Urothelium cell line (cell line): ENCODE results near the gene FHIP1B.

Experiments
- DNase-seq: peaks from one replicate; pipeline ENCODE4 v3.0.0; 2011; ENCODE audit warnings: low spot score, mixed read lengths
- FAIRE-seq: peaks from 2 replicates; lab custom pipeline; 2011; peaks lifted over from hg19 to GRCh38; lab: Jason Lieb, UNC

Gene FHIP1B

GRCh38 chr11:6240781-6241180 lies 6.3 kb upstream of the FHIP1B start:
- FAIRE-seq (no peak), DNase-seq (no peak)

DNA sequence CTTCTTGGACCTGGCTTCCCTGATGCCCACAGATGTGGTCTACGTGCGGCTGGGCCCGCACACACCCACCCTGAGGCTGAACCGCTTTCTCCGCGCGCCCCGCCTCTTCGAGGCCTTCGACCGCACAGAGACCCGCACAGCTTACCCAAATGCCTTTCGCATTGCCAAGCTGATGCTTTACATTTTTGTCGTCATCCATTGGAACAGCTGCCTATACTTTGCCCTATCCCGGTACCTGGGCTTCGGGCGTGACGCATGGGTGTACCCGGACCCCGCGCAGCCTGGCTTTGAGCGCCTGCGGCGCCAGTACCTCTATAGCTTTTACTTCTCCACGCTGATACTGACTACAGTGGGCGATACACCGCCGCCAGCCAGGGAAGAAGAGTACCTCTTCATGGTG lies 5.7 kb upstream of the FHIP1B start:
- FAIRE-seq (no peak), DNase-seq (no peak)

GRCh38 chr11:6238902-6239301 lies 4.5 kb upstream of the FHIP1B start, which contains the start of gene CNGA4:
CNGA4 (plus strand) TSS chr11:6239089; CDS start chr11:6239207, 118 bp downstream.
- FAIRE-seq (no peak), DNase-seq (no peak)

DNA sequence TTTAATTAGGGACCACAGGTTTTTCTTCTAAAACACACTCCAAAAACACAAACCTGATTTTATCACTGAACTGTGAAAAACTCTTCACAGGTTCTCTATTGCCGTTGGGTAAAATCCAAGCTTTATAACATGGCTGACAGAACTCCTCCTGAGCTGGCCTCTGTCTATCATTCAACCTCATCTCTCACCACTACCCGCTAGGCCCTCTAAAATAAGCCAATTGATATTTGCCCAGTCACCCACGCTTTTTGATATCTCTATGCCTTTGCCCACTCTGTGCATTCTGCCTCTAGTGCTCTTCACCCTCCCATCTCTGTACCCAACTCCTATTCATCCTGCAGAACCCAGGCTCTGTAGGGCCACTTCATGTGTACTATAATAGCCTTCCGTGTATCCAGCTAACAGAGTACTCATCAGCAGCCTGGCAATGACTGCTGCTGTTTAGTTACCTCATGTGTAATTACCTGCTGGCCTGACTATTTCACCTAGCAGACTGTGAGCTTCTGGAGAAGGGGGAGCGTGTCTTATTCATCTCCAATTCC lies 3.4 kb upstream of the FHIP1B start:
- FAIRE-seq (no peak), DNase-seq (no peak)

DNA sequence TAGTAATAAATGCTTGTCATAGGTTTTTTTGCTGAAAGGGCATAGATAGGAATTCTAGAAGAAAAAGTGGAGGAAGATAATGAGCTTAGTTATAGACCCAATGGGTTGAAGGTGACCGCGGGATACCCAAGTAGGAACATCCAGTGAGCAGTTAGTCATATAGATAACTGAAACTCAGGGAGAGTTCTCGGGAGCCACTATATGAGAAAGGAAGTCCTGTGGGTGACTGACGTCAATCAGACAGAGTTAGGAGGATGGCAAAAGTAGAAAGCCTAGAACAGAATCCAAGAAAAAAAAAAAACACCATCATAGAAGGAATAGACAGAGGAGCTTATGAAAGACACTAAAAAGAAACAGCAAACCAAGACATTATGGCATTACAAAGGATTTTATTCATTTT lies 2.8 kb upstream of the FHIP1B start:
- FAIRE-seq (no peak), DNase-seq (no peak)

DNA sequence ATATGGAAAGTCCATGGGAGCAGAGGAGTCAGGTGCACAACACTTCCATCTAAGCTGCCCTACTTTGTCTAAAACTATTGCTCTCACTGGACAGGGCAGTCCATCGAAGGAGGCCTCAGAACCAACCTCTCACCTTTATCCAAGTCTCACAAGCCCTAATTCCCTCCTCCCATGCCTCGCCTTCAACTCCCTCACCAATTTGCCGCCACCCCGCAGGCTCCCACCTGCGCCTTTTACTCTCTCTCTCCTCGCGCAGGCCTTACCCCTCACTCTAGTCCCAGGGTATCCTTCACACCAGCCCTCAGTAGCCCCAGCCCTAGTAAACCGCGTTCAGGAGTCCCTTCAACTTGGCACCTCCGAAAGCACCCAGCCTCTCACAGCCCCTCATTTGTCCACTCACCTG lies 451 bp downstream of the FHIP1B start:
- FAIRE-seq, result no peak
- DNase-seq, result no peak

DNA sequence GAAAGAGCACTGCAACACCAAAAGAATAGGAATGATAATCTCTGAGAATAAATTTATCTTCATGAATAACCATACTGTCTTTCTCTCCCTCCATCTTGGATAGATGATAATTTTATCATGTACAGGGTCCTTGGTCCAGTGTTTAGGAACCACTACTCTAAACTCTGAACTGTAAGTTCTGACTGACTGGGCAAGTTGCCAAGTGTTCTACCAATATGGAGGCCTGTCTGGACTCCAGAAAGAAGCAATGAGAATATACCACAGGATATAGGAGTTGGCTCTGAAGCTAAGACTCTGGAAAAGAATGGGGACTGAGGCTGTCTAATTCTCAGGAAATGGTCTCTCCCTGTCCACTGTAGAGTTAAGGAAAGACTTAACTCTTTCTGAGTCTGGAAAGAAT lies 1.5 kb downstream of the FHIP1B start:
- FAIRE-seq, result no peak
- no peak for DNase-seq

- DNase-seq (no peak), FAIRE-seq (no peak)
These were observed 4.5 kb downstream of the FHIP1B start for GRCh38 chr11:6229911-6230310.

DNA sequence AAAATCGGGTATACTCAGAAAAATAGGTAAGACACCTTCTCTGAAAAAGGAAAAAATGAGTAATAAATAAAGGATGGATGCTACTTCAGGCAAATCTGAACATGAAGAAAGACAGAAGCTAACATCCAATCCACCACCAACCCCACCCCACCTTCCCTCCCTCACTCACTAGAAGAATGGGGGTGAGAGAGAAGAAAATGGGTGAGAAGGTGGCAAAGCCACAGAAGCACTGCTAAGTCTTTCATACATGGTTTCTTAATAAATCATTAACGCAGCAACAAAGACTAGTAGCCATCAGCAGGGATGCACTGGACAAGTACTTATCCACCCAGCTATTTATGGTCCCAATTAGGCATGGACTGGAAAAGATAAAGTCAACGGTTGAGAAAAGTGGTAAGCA lies 5.9 kb downstream of the FHIP1B start:
- DNase-seq (no peak), FAIRE-seq (no peak)

- FAIRE-seq, result no peak
- no peak for DNase-seq
These were observed 8.5 kb downstream of the FHIP1B start for GRCh38 chr11:6225896-6226295.

GRCh38 chr11:6225024-6225423 lies 9.4 kb downstream of the FHIP1B start:
- FAIRE-seq (no peak), DNase-seq (no peak)

- no peak for DNase-seq
- no peak for FAIRE-seq
These were observed 10.0 kb downstream of the FHIP1B start for GRCh38 chr11:6224421-6224820.

- no peak for DNase-seq
- FAIRE-seq, result no peak
These were observed 10.6 kb downstream of the FHIP1B start for GRCh38 chr11:6223854-6224253.

DNA sequence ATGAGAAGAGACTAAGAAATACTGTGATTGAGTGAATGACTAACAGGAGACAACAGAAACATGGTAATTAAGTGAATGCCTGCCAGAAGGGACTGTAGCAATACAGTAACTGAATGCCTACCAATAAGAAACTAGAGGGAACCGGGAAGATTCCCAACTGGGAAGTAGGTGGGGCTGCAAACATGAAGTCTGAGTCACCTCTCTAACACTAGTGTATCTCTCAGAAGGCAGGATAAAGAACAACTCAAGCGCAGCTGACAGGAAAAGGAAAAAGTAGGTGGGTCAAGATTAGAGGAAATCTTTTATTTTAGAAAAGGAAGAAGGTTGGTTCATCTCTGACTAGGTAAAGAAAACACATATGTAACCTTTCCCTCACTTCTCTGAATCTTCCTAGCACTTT lies 15.1 kb downstream of the FHIP1B start:
- DNase-seq (no peak), FAIRE-seq (no peak)

GRCh38 chr11:6217722-6218121 lies 16.7 kb downstream of the FHIP1B start:
- no peak for DNase-seq
- FAIRE-seq, result no peak

- DNase-seq (no peak), FAIRE-seq (no peak)
These were observed 17.9 kb downstream of the FHIP1B start for GRCh38 chr11:6216501-6216900.

- DNase-seq (no peak), FAIRE-seq (no peak)
These were observed 19.9 kb downstream of the FHIP1B start for GRCh38 chr11:6214530-6214929.

- no peak for FAIRE-seq
These were observed 24.0 kb downstream of the FHIP1B start for GRCh38 chr11:6210274-6210955.

DNA sequence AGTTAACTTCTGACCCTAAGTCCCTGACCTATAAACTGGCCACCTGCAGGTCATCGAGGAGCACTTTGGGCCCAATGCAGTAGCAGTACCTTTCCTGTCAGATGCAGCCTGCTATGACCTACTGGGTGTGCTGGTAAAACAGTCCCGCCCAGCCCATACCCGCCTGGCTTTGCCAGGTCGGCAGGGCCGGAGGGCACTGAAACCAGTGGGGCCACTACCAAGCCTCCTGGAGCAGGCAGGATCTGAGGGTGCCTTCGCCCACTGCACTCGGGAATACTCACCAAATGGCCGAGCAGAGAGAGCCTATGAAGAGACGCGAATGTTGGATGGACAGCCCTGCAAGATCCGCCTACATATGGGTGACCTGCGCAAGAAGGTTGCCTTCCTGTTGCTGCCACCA lies 24.6 kb downstream of the FHIP1B start:
- DNase-seq (no peak), FAIRE-seq (no peak)

More at GRCh38 chr11:6210274-6210955, 24.0 kb downstream of the FHIP1B start:
- no peak for DNase-seq

DNA sequence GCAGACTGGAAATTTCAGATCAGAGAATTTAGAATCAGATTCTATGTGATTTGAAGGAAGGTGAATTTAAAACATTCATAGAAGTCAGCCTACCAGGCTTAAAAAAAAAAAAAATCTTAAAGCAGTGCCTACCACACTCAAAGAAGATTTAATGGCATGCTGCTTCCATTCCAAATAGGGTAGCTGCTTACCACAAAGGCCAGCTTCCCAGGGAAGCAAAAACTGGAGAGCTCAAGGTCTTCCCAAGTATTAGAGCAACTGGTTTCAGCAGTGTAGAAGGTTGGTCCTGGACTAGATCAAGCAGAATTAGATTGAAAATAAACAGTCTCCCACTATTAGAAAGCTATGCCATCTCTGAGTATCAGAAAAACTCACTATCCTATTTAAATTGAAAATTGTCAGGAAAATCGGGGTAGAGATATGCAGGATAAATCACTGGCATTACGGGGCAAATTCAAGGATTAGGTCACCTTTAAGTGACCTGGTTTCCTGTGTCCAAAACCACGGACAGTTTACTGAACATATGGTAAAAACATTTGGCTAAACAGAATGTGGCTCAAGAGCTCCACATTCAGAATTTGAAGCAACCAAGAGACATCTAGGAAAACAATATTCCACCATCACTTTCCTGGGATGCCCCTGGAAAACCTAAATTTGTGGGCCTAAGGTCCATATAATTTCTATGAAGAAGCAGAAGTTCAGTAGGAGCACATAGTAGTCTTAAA lies 27.8 kb downstream of the FHIP1B start:
- FAIRE-seq (no peak), DNase-seq (no peak)

DNA sequence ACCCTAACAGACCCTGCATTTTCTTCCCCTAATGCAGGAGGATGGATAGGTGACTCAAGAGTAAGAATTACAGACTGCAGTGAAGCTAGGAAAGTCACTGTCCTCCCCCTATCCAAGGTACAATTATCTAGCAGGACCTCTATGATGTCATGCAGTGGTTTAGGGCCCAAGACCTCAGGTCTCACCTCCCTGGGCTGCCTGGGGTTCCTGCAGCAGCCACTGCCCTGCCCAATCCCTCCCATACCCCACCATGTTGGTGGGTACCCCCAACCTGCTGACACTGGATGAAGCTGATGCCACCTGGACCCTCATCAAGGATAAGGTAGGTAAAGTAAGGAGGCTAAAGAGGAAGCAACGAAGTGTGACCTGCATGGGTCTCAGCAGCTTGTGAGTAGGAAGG lies 29.1 kb downstream of the FHIP1B start, which contains the start of gene C11orf42:
C11orf42 (plus strand) TSS at position 192 of the 400 bp plus-strand sequence; CDS start at position 251, 59 bp downstream.
- FAIRE-seq (peak; percentile 23), DNase-seq (no peak)

- DNase-seq (no peak), FAIRE-seq (no peak)
These were observed 29.7 kb downstream of the FHIP1B start for GRCh38 chr11:6204706-6205105.
